Peyer's patch (tissue), 4 donors: ENCODE results near the gene RAX2.

Experiments used
- POLR2A ChIP-seq, 2 donors: fragments of 450-650 bp; IDR thresholded peaks; one replicate each; pipeline ENCODE4 v1.5.1; 2017; ENCODE audit warnings: antibody characterized with exemption in 2 of 2, mild to moderate bottlenecking in 2 of 2, moderate library complexity in 2 of 2
- TF ChIP-seq, protein P1 (sequence below), 6 experiments: fragments of 450-650 bp in 4 of 6; fragments of 200-600 bp in 2 of 6; sonication (generic) in 1 of 6; IDR thresholded peaks; one replicate each; pipeline ENCODE4 v1.5.1; 2017 to 2019; ENCODE audit warnings: antibody characterized with exemption in 6 of 6, mild to moderate bottlenecking in 3 of 6, moderate library complexity in 1 of 6

DNA sequence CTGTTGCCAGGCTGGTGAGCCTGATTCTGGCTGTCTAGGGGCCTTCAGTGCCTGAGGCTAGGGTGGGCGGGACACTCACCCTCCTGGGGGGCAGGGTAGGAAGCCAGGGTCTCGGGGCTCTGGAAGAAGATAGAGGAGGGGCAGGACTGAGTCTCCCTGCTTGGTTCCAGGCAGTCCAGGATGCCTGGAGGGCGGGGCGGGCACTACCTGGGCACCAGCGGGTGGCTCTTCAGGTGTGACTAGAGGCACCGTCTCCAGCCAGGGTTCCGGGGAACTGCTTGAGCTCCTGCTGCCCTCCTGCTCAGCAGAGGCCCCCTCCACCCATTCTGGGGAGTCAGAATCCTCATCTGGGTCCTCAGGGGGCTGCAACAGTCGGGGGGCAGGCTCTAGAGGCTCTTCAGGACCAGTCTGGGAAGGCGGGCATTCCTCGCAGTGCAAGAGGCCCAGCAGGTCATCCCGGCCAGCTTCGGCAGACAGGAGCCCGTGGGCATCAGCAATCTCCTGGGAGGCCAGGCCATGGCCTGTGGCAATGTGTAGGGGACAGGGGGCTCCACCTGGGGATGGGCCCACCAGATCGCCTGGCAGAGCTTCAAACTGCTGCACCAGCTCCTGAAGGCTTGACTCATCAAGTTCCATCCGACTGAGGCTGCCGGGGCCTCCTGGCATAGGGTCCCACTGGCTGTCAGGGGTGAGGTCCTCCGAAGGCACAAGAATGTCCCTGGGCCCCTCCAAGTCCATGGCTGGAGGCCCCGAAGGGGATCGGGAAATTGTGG is 12.4 kb downstream of the RAX2 start:
- TF ChIP-seq, protein P1, sequence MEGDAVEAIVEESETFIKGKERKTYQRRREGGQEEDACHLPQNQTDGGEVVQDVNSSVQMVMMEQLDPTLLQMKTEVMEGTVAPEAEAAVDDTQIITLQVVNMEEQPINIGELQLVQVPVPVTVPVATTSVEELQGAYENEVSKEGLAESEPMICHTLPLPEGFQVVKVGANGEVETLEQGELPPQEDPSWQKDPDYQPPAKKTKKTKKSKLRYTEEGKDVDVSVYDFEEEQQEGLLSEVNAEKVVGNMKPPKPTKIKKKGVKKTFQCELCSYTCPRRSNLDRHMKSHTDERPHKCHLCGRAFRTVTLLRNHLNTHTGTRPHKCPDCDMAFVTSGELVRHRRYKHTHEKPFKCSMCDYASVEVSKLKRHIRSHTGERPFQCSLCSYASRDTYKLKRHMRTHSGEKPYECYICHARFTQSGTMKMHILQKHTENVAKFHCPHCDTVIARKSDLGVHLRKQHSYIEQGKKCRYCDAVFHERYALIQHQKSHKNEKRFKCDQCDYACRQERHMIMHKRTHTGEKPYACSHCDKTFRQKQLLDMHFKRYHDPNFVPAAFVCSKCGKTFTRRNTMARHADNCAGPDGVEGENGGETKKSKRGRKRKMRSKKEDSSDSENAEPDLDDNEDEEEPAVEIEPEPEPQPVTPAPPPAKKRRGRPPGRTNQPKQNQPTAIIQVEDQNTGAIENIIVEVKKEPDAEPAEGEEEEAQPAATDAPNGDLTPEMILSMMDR (IDR thresholded peaks at IDR 0.05) = no peak
- TF ChIP-seq POLR2A (IDR thresholded peaks at IDR 0.05) = no peak
